Endothelial cell of umbilical vein (primary cell): Measurements from ENCODE around the gene DAG1. TPM values are rescaled to one million over a fixed set of nuclear protein-coding genes. Genes with fewer than 3 reads are reported as not detected.

Experiments
- BruUV-seq: library from RNA; stranded (reverse); fragments of 400-500 nt; replicated peaks from 2 replicates; lab custom pipeline; 2021; lab: Mats Ljungman, UMichigan
- CTCF ChIA-PET: fragments of 300-600, 350-600 bp; sonication (Branson Sonifier 250); formaldehyde crosslinking; loops from one replicate; lab custom pipeline; 2021; ENCODE audit warnings: antibody characterized with exemption, inconsistent platforms; lab: Charles Lee
- POLR2A ChIA-PET: fragments of 300-600, 350-600 bp; sonication (Branson Sonifier 250); formaldehyde crosslinking; loops from one replicate; lab custom pipeline; 2021; ENCODE audit warnings: antibody characterized with exemption, inconsistent platforms; lab: Charles Lee
- DNase-seq: peaks from one replicate; pipeline ENCODE4 v3.0.0-alpha.2; 2011; ENCODE audit warnings: low read depth, low spot score
- FAIRE-seq: peaks from 2 replicates; lab custom pipeline; 2011; peaks lifted over from hg19 to GRCh38; lab: Jason Lieb, UNC
- H2AFZ ChIP-seq: 2 replicates; pipeline ENCODE4 v1.6.0; 2012; ENCODE audit warnings: low read depth, low read length, control low read depth, inconsistent platforms
- H3K27ac ChIP-seq: 2 replicates; pipeline ENCODE4 v1.5.1; 2011; ENCODE audit warnings: low read depth, mild to moderate bottlenecking, control low read depth, low read length, moderate library complexity; ENCODE audit not compliant: insufficient read depth
- H3K27me3 ChIP-seq, 2 experiments: 2 replicates each; pipeline versions ENCODE4 v1.6.0 to v1.6.1; 2011; ENCODE audit warnings: low read length in 2 of 2, mixed read lengths in 1 of 2; ENCODE audit not compliant: control insufficient read depth in 2 of 2, insufficient read depth in 2 of 2
- H3K36me3 ChIP-seq, 2 experiments: 2 replicates in 1 of 2; 3 replicates in 1 of 2; pipeline ENCODE4 v1.5.1; 2011; ENCODE audit warnings: low read length in 2 of 2, mild to moderate bottlenecking in 1 of 2, moderate library complexity in 1 of 2; ENCODE audit not compliant: control insufficient read depth in 2 of 2, insufficient read depth in 2 of 2; ENCODE audit errors: extremely low read depth in 1 of 2
- H3K4me1 ChIP-seq: 3 replicates; pipeline ENCODE4 v1.5.1; 2011; ENCODE audit warnings: mild to moderate bottlenecking, low read length; ENCODE audit not compliant: control insufficient read depth, insufficient read depth; ENCODE audit errors: extremely low read depth
- H3K4me2 ChIP-seq: 2 replicates; pipeline ENCODE4 v1.6.1; 2011; ENCODE audit warnings: low read length, control low read depth, mixed read lengths; ENCODE audit not compliant: insufficient read depth
- H3K4me3 ChIP-seq, 3 experiments: fragments of 200-600 bp in 1 of 3; sonication (generic), shearing (Covaris generic) in 1 of 3; replicated peaks in 1 of 3; 2 replicates each; pipeline ENCODE4 v1.5.1; 2011 to 2016; ENCODE audit warnings: control low read depth in 3 of 3, low read length in 3 of 3, mild to moderate bottlenecking in 2 of 3, inconsistent platforms in 1 of 3, low read depth in 1 of 3, moderate library complexity in 1 of 3; ENCODE audit not compliant: insufficient read depth in 1 of 3
- H3K79me2 ChIP-seq: 2 replicates; pipeline ENCODE4 v1.6.0; 2012; ENCODE audit warnings: low read length, inconsistent platforms; ENCODE audit not compliant: control insufficient read depth, insufficient read depth
- H3K9ac ChIP-seq: replicated peaks from 2 replicates; pipeline ENCODE3; 2011; ENCODE audit warnings: low read length, control low read depth; ENCODE audit not compliant: insufficient read depth; ENCODE audit errors: extremely low read depth
- H3K9me1 ChIP-seq: replicated peaks from 3 replicates; pipeline ENCODE4 v1.6.0; 2011; ENCODE audit warnings: mild to moderate bottlenecking, low read length; ENCODE audit not compliant: control insufficient read depth, insufficient read depth; ENCODE audit errors: extremely low read depth
- H3K9me3 ChIP-seq: replicated peaks from 2 replicates; pipeline ENCODE4 v1.5.1; 2012; ENCODE audit warnings: low read length, inconsistent platforms; ENCODE audit not compliant: control insufficient read depth, insufficient read depth
- H4K20me1 ChIP-seq: replicated peaks from 2 replicates; pipeline ENCODE3; 2011; ENCODE audit warnings: mild to moderate bottlenecking, low read length; ENCODE audit not compliant: control insufficient read depth, insufficient read depth; ENCODE audit errors: extremely low read depth
- EZH2 ChIP-seq: IDR thresholded peaks from 2 replicates; pipeline ENCODE4 v1.6.1; 2012; ENCODE audit warnings: borderline replicate concordance, low read depth, mild to moderate bottlenecking, moderate library complexity, low read length, inconsistent platforms; ENCODE audit not compliant: severe bottlenecking
- FOS ChIP-seq: IDR thresholded peaks from 2 replicates; pipeline ENCODE4 v1.6.1; 2011; ENCODE audit warnings: mild to moderate bottlenecking, low read length, moderate library complexity, borderline replicate concordance; ENCODE audit not compliant: insufficient read depth
- GATA2 ChIP-seq: IDR thresholded peaks from 2 replicates; pipeline ENCODE4 v1.7.0; 2011; ENCODE audit warnings: low read depth, mild to moderate bottlenecking, moderate library complexity, mixed read lengths, low read length; ENCODE audit not compliant: insufficient read length, insufficient read depth
- JUN ChIP-seq: IDR thresholded peaks from 2 replicates; pipeline ENCODE4 v1.6.1; 2011; ENCODE audit warnings: borderline replicate concordance, low read depth; ENCODE audit not compliant: insufficient read length, insufficient read depth
- MYC ChIP-seq: IDR thresholded peaks from one replicate; pipeline ENCODE4 v1.6.1; 2011; ENCODE audit warnings: mild to moderate bottlenecking, low read depth, low read length
- POLR2A ChIP-seq: IDR thresholded peaks from 2 replicates; pipeline ENCODE4 v1.6.1; 2012; ENCODE audit warnings: low read depth, mild to moderate bottlenecking, control low read depth, low read length
- POLR2AphosphoS5 ChIP-seq: IDR thresholded peaks from 2 replicates; pipeline ENCODE4 v1.6.1; 2012; ENCODE audit warnings: low read depth, mild to moderate bottlenecking, control low read depth, low read length, moderate library complexity; ENCODE audit not compliant: insufficient read depth
- dilution Hi-C: fragments of 300-500 bp; cut with MboI; formaldehyde crosslinking; loops from one replicate; pipeline ENCODE4 v1.15.0; 2019; ENCODE audit warnings: low sequenced_read_pairs; ENCODE audit not compliant: extremely low pct_ligation_motif_present
- intact Hi-C: fragments of 100-400 bp; cut with micrococcal nuclease; formaldehyde crosslinking; loops from one replicate; pipeline ENCODE4 v1.10.0; 2022
- polyA plus RNA-seq, 4 experiments: library from polyadenylated mRNA; depleted of rRNA in 3 of 4; stranded (reverse) in 3 of 4; unstranded in 1 of 4; fragments of >200 nt; gene quantifications; 2 replicates each; pipeline versions ENCODE4 v1.2.1 to v1.2.3, GENCODE V29; 2011 to 2012; ENCODE audit warnings: missing spikeins in 1 of 4
- total RNA-seq: library from RNA; stranded (reverse); gene quantifications from 2 replicates; pipeline ENCODE4 v1.2.3, GENCODE V29; 2021
- TF ChIP-seq, protein P1 (sequence below), 2 donors: IDR thresholded peaks; 1 replicate in 1 of 2; 2 replicates in 1 of 2; pipeline ENCODE4 v1.5.1; 2011; ENCODE audit warnings: low read length in 2 of 2, mild to moderate bottlenecking in 2 of 2, moderate library complexity in 2 of 2, control low read depth in 1 of 2, inconsistent platforms in 1 of 2, low read depth in 1 of 2; ENCODE audit not compliant: insufficient read depth in 1 of 2; ENCODE audit errors: extremely low read depth in 1 of 2
- TF ChIP-seq, protein P2 (sequence below): IDR thresholded peaks from 2 replicates; pipeline ENCODE4 v1.6.1; 2011; ENCODE audit not compliant: insufficient read depth, insufficient read length

The DAG1 gene
- total and polyA plus RNA-seq, 2 donors (not counting 3 experiments of a cell fraction or from before 2014, with no cell fraction given) = 59.6 to 97.5 TPM

DNA sequence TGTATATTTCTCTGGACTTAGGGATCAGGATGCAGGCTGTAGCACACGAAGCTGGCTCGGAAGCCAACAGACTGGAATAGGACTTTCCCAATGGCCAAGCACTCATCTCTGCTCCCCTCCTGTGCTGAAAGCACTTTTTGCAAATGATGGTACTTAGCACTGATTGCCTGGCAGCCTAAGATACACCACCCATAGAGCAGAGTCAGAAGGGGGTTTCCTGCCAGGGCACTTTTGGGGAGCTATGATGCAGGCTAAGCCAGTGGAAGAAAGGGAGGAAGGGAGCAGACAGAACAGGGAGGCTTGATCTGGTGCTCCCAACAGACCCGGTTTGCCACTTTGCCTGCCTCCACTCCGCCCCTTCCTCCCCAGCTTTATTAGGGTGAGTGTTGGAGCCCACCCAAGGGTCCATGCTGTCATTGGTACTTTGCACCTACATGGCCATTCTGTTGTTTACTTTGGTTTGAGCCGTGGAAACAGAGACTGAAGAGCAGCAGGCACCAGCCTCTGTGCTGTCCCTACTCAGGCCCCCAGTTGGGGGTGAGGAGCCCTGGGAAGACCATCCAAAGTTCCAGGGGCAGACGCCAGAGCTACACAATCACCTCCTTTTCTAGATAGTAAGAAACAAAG, 100.1 kb downstream of the DAG1 start:
- ChIA-PET POLR2A (no interaction called here), CTCF (interaction anchor here (0.9 kb wide), 1 partner anchor 60 kb away, joined by 3 read pairs; no protein-coding TSS in a partner anchor)
- Histone ChIP-seq H3K9me1 (no peaks in the 10 kb centered on the region), H3K79me2 (no peaks in the 10 kb centered on the region), H3K27me3 (peaks cover 6 to 20% of the 10 kb centered on the region in 2 experiments), H4K20me1 (no peaks in the 10 kb centered on the region), H3K4me2 (no peak overlapping the region), H3K9ac (no peak overlapping the region), H3K36me3 (no peaks in the 10 kb centered on the region), H3K9me3 (no peaks in the 10 kb centered on the region), H2AFZ (no peak overlapping the region), H3K4me1 (no peaks in the 10 kb centered on the region), H3K4me3 (no peak overlapping the region), H3K27ac (no peak overlapping the region)
- intact Hi-C loops = no loop called here
- dilution Hi-C loops = no loop called here
- TF ChIP-seq GATA2 (no peak), EZH2 (no peak), FOS (no peak), POLR2A (no peak), MYC (no peak), POLR2AphosphoS5 (no peak), JUN (no peak)
- TF ChIP-seq, protein P1, sequence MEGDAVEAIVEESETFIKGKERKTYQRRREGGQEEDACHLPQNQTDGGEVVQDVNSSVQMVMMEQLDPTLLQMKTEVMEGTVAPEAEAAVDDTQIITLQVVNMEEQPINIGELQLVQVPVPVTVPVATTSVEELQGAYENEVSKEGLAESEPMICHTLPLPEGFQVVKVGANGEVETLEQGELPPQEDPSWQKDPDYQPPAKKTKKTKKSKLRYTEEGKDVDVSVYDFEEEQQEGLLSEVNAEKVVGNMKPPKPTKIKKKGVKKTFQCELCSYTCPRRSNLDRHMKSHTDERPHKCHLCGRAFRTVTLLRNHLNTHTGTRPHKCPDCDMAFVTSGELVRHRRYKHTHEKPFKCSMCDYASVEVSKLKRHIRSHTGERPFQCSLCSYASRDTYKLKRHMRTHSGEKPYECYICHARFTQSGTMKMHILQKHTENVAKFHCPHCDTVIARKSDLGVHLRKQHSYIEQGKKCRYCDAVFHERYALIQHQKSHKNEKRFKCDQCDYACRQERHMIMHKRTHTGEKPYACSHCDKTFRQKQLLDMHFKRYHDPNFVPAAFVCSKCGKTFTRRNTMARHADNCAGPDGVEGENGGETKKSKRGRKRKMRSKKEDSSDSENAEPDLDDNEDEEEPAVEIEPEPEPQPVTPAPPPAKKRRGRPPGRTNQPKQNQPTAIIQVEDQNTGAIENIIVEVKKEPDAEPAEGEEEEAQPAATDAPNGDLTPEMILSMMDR (IDR thresholded peaks at IDR 0.05; ENCODE audit: extremely low read depth in 1 of 2, insufficient read depth in 1 of 2, low read depth in 1 of 2, low read length in 2 of 2) = no peak
- TF ChIP-seq, protein P2, sequence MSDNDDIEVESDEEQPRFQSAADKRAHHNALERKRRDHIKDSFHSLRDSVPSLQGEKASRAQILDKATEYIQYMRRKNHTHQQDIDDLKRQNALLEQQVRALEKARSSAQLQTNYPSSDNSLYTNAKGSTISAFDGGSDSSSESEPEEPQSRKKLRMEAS = no peak
- FAIRE-seq (no peak), DNase-seq (no peak)
- no TSS peak for BruUV-seq
